ENCODE results near the gene KRTAP3-2.

- TF ChIP-seq, protein P1, sequence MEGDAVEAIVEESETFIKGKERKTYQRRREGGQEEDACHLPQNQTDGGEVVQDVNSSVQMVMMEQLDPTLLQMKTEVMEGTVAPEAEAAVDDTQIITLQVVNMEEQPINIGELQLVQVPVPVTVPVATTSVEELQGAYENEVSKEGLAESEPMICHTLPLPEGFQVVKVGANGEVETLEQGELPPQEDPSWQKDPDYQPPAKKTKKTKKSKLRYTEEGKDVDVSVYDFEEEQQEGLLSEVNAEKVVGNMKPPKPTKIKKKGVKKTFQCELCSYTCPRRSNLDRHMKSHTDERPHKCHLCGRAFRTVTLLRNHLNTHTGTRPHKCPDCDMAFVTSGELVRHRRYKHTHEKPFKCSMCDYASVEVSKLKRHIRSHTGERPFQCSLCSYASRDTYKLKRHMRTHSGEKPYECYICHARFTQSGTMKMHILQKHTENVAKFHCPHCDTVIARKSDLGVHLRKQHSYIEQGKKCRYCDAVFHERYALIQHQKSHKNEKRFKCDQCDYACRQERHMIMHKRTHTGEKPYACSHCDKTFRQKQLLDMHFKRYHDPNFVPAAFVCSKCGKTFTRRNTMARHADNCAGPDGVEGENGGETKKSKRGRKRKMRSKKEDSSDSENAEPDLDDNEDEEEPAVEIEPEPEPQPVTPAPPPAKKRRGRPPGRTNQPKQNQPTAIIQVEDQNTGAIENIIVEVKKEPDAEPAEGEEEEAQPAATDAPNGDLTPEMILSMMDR (IDR thresholded peaks at IDR 0.05) = no peak
- TF ChIP-seq POLR2A (IDR thresholded peaks at IDR 0.05) = no peak
Observed at GRCh38 chr17:41042953-41043352, 43.2 kb upstream of the KRTAP3-2 start.

All from heart left ventricle (tissue), 13 donors.